ENCODE measurements around the gene ELP4.

DNA sequence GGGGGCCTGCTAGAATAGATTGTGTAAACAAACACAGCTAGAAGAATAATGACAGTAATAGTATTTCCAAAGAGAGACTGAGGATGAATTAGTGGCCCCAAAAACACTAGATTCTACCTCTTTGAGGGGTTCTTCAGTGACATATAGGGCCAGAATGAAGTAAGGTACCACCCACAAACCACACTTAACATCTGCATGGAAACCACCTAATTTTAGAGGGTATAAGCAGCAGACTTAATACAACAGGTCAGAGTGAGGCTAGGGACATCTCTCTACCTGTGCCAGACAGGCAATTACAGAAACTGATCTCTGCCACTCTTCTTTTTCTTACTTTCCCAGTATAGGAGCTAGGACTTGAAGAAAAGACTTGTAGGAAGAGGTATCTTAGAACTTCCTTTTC, 20.1 kb downstream of the ELP4 start:
- TF ChIP-seq, protein P1, sequence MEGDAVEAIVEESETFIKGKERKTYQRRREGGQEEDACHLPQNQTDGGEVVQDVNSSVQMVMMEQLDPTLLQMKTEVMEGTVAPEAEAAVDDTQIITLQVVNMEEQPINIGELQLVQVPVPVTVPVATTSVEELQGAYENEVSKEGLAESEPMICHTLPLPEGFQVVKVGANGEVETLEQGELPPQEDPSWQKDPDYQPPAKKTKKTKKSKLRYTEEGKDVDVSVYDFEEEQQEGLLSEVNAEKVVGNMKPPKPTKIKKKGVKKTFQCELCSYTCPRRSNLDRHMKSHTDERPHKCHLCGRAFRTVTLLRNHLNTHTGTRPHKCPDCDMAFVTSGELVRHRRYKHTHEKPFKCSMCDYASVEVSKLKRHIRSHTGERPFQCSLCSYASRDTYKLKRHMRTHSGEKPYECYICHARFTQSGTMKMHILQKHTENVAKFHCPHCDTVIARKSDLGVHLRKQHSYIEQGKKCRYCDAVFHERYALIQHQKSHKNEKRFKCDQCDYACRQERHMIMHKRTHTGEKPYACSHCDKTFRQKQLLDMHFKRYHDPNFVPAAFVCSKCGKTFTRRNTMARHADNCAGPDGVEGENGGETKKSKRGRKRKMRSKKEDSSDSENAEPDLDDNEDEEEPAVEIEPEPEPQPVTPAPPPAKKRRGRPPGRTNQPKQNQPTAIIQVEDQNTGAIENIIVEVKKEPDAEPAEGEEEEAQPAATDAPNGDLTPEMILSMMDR (IDR thresholded peaks at IDR 0.05): no peak
- TF ChIP-seq EZH2 (IDR thresholded peaks at IDR 0.05; ENCODE audit: borderline replicate concordance, insufficient read depth, low read depth, low read length, poor library complexity, severe bottlenecking): no peak

Measured in B cell (primary cell).